ENCODE measurements around the gene TRAPPC5.

Gene TRAPPC5

DNA sequence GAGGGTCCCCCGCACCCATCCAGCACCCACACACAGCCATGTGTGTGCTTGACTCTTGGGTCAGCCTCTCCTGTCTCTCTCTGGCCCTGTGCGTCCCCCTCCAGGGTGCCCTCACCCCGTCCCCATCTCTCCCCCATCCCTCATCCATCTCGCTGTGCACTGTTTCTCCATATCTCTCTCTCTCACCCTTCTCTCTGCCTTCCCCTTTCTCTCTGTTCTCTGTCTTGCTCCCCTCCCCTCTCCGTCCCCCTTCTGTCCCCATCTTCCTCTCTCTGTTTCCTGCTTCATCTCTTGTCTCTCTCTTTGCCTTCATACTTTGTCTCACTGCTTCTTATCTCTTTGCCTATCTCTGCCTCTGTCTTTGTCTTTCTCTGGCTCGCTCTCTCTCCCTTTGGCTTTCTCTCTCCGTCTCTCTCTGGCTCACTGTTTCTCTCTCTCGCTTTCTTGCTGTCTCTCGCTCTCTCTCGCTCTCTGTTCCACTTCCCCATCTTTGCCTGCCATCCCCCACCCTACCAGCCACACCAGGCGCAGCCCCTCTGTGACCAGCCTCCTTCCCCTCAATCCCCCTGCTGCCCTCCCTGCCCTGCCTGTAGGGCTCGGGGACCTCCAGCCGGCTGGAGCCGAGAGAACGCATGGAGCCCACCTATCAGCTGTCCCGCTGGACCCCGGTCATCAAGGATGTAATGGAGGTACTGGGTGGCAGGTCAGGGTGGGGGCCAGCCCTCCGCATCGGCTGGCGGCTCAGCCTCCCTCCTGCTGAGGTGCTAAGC is 34.8 kb upstream of the TRAPPC5 start:
- TF ChIP-seq OSR1 (CRISPR knock-in tag; IDR thresholded peaks at IDR 0.05) (no peak), RARB (CRISPR knock-in tag; IDR thresholded peaks at IDR 0.05) (no peak), ZFP3 (CRISPR knock-in tag; IDR thresholded peaks at IDR 0.05) (no peak), ZNF8 (CRISPR knock-in tag; IDR thresholded peaks at IDR 0.05) (no peak), BACH2 (CRISPR knock-in tag; IDR thresholded peaks at IDR 0.05; ENCODE audit: borderline replicate concordance) (no peak), ISL1 (CRISPR knock-in tag; IDR thresholded peaks at IDR 0.05) (no peak), ZC3H10 (CRISPR knock-in tag; IDR thresholded peaks at IDR 0.05) (no peak), TOX (CRISPR knock-in tag; IDR thresholded peaks at IDR 0.05; ENCODE audit: borderline replicate concordance) (no peak), CSDC2 (CRISPR knock-in tag; IDR thresholded peaks at IDR 0.05) (no peak), ARNTL (CRISPR knock-in tag; IDR thresholded peaks at IDR 0.05; ENCODE audit: borderline replicate concordance, low read depth) (no peak), PATZ1 (CRISPR knock-in tag; IDR thresholded peaks at IDR 0.05; ENCODE audit: borderline replicate concordance) (no peak), CREB5 (CRISPR knock-in tag; IDR thresholded peaks at IDR 0.05; ENCODE audit: low read depth) (no peak), GLIS3 (CRISPR knock-in tag; IDR thresholded peaks at IDR 0.05) (no peak), ZNF70 (CRISPR knock-in tag; IDR thresholded peaks at IDR 0.05) (no peak), CSRNP3 (CRISPR knock-in tag; IDR thresholded peaks at IDR 0.05) (no peak), POU6F1 (CRISPR knock-in tag; IDR thresholded peaks at IDR 0.05; ENCODE audit: borderline replicate concordance, low read depth) (no peak), SNAI2 (CRISPR knock-in tag; IDR thresholded peaks at IDR 0.05) (no peak), TCF4 (CRISPR knock-in tag; IDR thresholded peaks at IDR 0.05; ENCODE audit: borderline replicate concordance) (no peak), ESRRG (CRISPR knock-in tag; IDR thresholded peaks at IDR 0.05) (no peak)
- TF ChIP-seq, protein P1, sequence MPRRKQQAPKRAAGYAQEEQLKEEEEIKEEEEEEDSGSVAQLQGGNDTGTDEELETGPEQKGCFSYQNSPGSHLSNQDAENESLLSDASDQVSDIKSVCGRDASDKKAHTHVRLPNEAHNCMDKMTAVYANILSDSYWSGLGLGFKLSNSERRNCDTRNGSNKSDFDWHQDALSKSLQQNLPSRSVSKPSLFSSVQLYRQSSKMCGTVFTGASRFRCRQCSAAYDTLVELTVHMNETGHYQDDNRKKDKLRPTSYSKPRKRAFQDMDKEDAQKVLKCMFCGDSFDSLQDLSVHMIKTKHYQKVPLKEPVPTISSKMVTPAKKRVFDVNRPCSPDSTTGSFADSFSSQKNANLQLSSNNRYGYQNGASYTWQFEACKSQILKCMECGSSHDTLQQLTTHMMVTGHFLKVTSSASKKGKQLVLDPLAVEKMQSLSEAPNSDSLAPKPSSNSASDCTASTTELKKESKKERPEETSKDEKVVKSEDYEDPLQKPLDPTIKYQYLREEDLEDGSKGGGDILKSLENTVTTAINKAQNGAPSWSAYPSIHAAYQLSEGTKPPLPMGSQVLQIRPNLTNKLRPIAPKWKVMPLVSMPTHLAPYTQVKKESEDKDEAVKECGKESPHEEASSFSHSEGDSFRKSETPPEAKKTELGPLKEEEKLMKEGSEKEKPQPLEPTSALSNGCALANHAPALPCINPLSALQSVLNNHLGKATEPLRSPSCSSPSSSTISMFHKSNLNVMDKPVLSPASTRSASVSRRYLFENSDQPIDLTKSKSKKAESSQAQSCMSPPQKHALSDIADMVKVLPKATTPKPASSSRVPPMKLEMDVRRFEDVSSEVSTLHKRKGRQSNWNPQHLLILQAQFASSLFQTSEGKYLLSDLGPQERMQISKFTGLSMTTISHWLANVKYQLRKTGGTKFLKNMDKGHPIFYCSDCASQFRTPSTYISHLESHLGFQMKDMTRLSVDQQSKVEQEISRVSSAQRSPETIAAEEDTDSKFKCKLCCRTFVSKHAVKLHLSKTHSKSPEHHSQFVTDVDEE (CRISPR knock-in tag; IDR thresholded peaks at IDR 0.05) = no peak
- ATAC-seq = no peak

DNA sequence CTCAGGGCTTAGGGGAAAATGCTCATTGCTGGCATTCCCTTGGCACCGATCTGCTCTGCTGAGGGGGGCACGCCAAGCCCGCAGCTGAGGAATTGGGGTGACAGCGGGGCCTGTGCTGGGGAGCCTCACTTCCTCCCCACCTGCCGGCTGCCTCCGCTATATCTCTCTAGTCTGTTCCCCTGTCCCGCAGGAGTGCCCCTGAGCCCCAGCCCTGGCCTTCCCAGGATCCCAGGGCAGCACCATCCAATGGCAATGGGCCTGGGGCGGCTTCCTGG is 34.3 kb upstream of the TRAPPC5 start:
- no peak for TF ChIP-seq BACH2 (CRISPR knock-in tag; IDR thresholded peaks at IDR 0.05; ENCODE audit: borderline replicate concordance)
- no peak for TF ChIP-seq RARB (CRISPR knock-in tag; IDR thresholded peaks at IDR 0.05)
- ATAC-seq = no peak

GRCh38 chr19:7647156-7647555 is 33.5 kb upstream of the TRAPPC5 start:
- TF ChIP-seq OSR1 (CRISPR knock-in tag; IDR thresholded peaks at IDR 0.05) (no peak), BACH2 (CRISPR knock-in tag; IDR thresholded peaks at IDR 0.05; ENCODE audit: borderline replicate concordance) (no peak), ESRRG (CRISPR knock-in tag; IDR thresholded peaks at IDR 0.05) (no peak), CSDC2 (CRISPR knock-in tag; IDR thresholded peaks at IDR 0.05) (no peak)
- no peak for ATAC-seq
